Measurements from ENCODE around the gene TAPT1.
"Not testable (repeated sequence)": the region's sequence is repeated elsewhere in the genome, so short reads cannot be mapped to it uniquely, and the experiment has no call there.

Gene TAPT1

GRCh38 chr4:16196482-16197393, 29.5 kb downstream of the TAPT1 start:
- peak; percentile 50 for TF ChIP-seq CTCF (IDR thresholded peaks at IDR 0.05; ENCODE audit: low read depth, low read length)
- peak overlapping the region; percentile 9 to 35 for H3K4me3 ChIP-seq (replicated peaks in 1 of 2; ENCODE audit: low read depth in 2 of 2, low read length in 2 of 2)
- DNase-seq (ENCODE audit: low read depth in 2 of 2): peak; percentile 76 to 82

GRCh38 chr4:16195209-16195608, 31.1 kb downstream of the TAPT1 start:
- no peak overlapping the region for H3K4me3 ChIP-seq (replicated peaks in 1 of 2; ENCODE audit: low read depth in 2 of 2, low read length in 2 of 2)
- TF ChIP-seq CTCF (IDR thresholded peaks at IDR 0.05; ENCODE audit: low read depth, low read length): no peak
- no peak for DNase-seq (ENCODE audit: low read depth in 2 of 2)

GRCh38 chr4:16194798-16195197, 31.5 kb downstream of the TAPT1 start:
- not testable (repeated sequence) for DNase-seq (ENCODE audit: low read depth in 2 of 2); H3K4me3 ChIP-seq (replicated peaks in 1 of 2; ENCODE audit: low read depth in 2 of 2, low read length in 2 of 2)

GRCh38 chr4:16194214-16194613, 32.1 kb downstream of the TAPT1 start:
- peak; percentile 33 to 56 for DNase-seq (ENCODE audit: low read depth in 2 of 2)
- H3K4me3 ChIP-seq (replicated peaks in 1 of 2; ENCODE audit: low read depth in 2 of 2, low read length in 2 of 2): no peak overlapping the region
- TF ChIP-seq CTCF (IDR thresholded peaks at IDR 0.05; ENCODE audit: low read depth, low read length): no peak

- TF ChIP-seq CTCF (IDR thresholded peaks at IDR 0.05; ENCODE audit: low read depth, low read length): no peak
- peak in 1 of 2 donors; percentile 9 for DNase-seq (ENCODE audit: low read depth in 2 of 2)
- H3K4me3 ChIP-seq (replicated peaks in 1 of 2; ENCODE audit: low read depth in 2 of 2, low read length in 2 of 2): no peak overlapping the region
Observed at GRCh38 chr4:16192631-16193518, 33.4 kb downstream of the TAPT1 start.

GRCh38 chr4:16192057-16192456, 34.2 kb downstream of the TAPT1 start:
- TF ChIP-seq CTCF (IDR thresholded peaks at IDR 0.05; ENCODE audit: low read depth, low read length): no peak
- H3K4me3 ChIP-seq (replicated peaks in 1 of 2; ENCODE audit: low read depth in 2 of 2, low read length in 2 of 2): no peak overlapping the region
- no peak for DNase-seq (ENCODE audit: low read depth in 2 of 2)

- no peak for TF ChIP-seq CTCF (IDR thresholded peaks at IDR 0.05; ENCODE audit: low read depth, low read length)
- H3K4me3 ChIP-seq (replicated peaks in 1 of 2; ENCODE audit: low read depth in 2 of 2, low read length in 2 of 2): no peak overlapping the region
- peak in 1 of 2 donors; percentile 14 for DNase-seq (ENCODE audit: low read depth in 2 of 2)
Observed at GRCh38 chr4:16187455-16187854, 38.8 kb downstream of the TAPT1 start.

Measured in cardiac fibroblast (primary cell).